ENCODE measurements around the gene HIPK4.

Gene HIPK4

DNA sequence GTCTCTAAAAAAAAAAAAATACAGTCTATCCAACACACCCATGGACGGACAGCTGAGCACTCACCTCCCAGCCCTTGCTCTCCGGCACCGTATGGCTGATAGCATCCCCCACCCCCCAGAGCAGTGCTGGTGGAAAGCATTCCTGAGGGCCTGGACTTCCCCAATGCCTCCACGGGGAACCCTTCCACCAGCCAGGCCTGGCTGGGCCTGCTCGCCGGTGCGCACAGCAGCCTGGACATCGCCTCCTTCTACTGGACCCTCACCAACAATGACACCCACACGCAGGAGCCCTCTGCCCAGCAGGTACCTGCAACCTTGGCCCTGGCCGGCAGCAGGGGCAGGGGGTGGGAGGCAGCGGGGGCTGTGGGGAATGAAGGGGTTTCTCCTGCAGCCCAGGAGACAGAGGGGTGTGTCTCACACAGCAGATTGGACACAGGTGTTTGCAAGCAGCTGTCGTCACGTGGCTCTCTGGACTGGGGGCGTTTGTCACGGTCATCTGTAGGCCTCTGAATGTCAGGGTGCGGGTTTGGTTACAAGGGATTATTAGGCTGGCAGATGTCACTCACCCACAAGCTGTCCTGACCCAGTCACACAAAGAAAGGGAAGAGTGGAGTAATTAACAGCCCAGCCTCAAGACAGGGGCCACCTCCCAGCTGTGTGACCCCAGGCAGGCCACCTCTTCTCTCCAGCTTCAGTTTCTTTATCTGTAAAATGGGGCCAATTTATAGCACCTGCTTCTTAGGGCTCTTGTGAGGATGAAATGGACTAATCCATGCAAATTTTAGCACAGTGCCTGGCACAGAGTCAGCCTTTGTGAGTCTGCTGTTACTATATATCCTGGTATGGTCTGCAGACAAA is 22.2 kb downstream of the HIPK4 start:
- DNase-seq (ENCODE audit: low read depth), result no peak

GRCh38 chr19:40366697-40367561 is 23.1 kb downstream of the HIPK4 start:
- no peak for DNase-seq (ENCODE audit: low read depth)

DNA sequence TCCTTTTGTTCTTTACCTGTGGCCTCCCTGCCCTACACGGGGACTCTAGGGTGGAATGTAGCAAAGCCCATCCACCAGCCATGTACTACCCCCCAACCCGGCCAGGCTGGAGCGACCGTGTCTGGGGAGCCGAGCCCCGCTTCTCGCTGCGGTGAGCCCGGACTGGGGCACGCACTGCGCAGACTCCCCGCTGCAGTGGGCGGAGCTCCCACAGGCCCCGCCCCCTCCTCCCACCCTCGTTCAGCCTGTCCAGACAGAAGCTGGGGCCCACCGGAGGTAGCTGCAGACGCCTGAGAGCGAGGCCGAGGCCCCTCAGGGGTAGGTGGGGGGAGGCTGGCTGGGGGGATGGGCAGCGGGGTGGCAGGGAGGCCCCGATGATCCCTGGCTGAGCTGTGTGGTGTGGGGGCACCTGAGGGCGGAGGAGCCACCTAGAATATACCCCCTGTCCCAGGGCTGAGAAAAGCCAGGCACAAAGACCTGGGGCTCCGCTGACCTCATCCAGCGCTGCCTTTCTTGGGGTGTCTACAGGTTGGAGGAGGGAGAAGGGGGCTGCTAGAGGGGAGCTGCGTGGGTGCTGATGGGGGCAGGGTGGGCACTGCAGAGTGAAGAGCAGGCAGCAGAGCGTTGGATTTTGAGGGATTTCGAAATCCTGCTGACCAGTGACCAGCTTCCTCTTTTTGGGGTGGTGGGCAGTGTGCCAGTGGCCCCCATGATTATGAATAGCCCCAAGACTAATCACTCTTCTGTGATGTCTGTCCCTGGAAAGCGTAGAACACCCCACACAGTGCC is 24.2 kb downstream of the HIPK4 start:
- DNase-seq (ENCODE audit: low read depth), result no peak

GRCh38 chr19:40365010-40365409 is 25.0 kb downstream of the HIPK4 start:
- DNase-seq (ENCODE audit: low read depth), result no peak

GRCh38 chr19:40363069-40363468 is 26.9 kb downstream of the HIPK4 start:
- no peak for DNase-seq (ENCODE audit: low read depth)

GRCh38 chr19:40362160-40362559 is 27.8 kb downstream of the HIPK4 start:
- no peak for DNase-seq (ENCODE audit: low read depth)

GRCh38 chr19:40360708-40361241 is 29.2 kb downstream of the HIPK4 start:
- DNase-seq (ENCODE audit: low read depth), result no peak

DNA sequence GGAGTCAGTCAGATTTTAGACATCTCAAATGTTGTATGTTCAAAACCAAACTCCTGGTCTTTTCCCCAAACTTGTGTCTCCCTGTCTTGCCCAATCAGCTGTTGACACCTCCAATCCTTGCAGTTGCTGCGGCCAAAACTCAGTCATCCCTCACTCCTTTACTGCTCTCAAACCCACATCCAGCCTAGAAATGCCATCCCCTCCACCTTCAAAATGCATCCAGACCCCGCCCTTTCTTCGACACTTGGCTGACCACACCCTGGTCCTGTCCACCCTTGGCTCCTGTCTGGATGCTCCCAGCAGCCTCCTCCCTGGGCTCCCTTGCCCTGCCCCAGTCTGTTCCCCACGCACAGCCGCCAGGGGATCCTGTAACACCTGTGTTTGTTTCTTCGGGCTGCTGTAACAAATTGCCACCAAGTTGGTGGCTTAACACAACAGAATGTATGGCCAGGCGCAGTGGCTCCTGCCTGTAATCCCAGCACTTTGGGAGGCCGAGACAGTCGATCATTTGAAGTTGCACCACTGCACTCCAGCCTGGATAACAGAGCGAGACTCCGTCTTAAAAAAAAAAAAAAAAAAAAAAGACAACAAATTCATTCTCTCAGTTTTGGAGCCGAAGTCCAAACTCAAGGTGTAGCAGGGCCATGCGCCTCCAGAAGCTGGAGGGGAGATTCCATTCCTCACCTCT is 29.8 kb downstream of the HIPK4 start:
- DNase-seq (ENCODE audit: low read depth), result no peak

DNA sequence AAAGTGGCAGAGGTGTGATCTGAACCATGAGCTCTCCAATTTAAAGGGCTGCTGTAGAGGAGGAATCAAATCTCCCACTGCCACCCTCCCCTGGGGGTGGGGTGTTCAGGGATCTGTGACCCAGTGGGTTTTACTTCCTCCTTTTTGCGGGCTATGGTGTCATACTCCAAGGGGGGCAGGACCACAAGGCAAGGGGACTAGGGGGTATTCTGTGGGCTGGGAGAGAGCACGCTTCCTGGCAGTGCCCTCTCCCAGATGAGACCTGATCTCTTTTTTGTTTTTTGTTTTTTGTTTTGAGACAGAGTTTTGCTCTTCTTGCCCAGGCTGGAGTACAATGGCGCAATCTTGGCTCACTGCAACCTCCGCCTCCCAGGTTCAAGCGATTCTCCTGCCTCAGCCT is 31.2 kb downstream of the HIPK4 start:
- DNase-seq (ENCODE audit: low read depth), result no peak

DNA sequence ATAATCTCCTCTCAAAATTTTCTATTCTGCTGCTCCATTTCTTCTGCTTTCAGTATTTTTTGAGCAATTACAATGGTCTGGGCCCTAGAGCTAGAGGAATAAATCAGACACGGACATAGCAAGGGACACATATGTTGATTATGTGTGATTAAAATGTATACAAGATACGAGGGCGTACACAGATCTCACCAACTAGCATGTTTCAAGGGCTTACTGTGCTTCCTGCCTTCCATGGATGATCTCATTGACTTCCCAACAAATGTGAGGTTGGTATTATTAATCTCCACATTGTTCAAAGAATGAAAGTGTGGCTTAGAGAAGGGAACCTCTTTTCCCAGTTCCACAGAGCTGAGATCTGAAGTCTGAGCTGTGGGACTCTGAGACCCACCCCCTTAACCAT is 32.3 kb downstream of the HIPK4 start:
- DNase-seq (ENCODE audit: low read depth), result no peak

- DNase-seq (ENCODE audit: low read depth), result no peak
Measured at GRCh38 chr19:40356681-40357595, 33.0 kb downstream of the HIPK4 start.

DNA sequence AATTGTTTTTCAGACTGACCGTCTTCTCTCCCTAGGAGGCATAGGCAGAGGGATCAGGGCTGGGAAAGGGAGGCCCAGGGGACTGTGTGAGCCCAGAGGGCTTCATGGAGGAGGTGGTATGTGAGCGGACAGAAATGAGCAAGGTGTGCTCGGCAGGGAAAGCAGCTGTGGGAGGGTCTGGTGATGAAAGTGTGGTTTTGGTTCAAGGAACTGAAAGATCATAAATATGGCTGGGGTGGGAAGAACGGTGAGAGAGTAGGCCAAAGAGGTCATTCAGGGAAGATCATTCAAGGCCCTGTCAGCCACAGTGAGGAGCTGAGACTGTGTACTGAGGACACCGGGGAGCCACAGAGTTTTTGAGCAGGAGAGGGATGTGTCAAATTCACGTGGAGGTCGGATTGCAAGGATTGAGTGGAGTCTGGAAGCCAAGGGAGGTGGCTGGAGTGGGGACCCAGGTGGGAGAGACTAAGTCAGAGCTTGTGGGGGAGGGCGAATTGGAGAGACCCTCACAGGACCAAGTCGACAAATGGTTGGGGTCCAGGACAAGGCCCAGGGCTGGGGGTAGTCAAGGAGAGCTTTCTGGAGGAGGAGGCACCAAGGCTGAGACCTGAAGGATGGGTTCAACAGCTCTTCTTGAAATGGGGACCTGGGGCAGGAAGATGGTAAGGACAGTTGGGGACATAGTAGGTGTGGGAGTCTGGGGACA is 33.9 kb downstream of the HIPK4 start:
- DNase-seq (ENCODE audit: low read depth), result no peak

- no peak for DNase-seq (ENCODE audit: low read depth)
Measured at GRCh38 chr19:40348961-40349507, 40.9 kb downstream of the HIPK4 start.

GRCh38 chr19:40348125-40348913 is 41.7 kb downstream of the HIPK4 start, which contains the start of the genes C19orf47 and PLD3:
C19orf47 (minus strand) TSS chr19:40348397; CDS start chr19:40341857, 6,540 bp downstream.
PLD3 (plus strand) TSS chr19:40348695; CDS start chr19:40366484, 17,789 bp downstream.
- peak; percentile 91 for DNase-seq (ENCODE audit: low read depth)

- no peak for DNase-seq (ENCODE audit: low read depth)
Measured at GRCh38 chr19:40344422-40344821, 45.6 kb downstream of the HIPK4 start.

- no peak for DNase-seq (ENCODE audit: low read depth)
Measured at GRCh38 chr19:40342644-40343311, 47.2 kb downstream of the HIPK4 start.

- no peak for DNase-seq (ENCODE audit: low read depth)
Measured at GRCh38 chr19:40341601-40342482, 48.1 kb downstream of the HIPK4 start.

Data from non-pigmented ciliary epithelial cell (primary cell).